Upper lobe of left lung (tissue), 6 donors: ENCODE measurements around the gene HTR1D. TPM values are rescaled to one million over a fixed set of nuclear protein-coding genes. Genes with fewer than 3 reads are reported as not detected.
"Not testable (repeated sequence)": the region's sequence is repeated elsewhere in the genome, so short reads cannot be mapped to it uniquely, and the experiment has no call there.

Source experiments
- ATAC-seq, 2 donors: fragments of 200-7000 bp; cut with Tn5 transposase; one replicate each; pipeline ENCODE4 v1.9.1; 2022; ENCODE audit warnings: mild to moderate bottlenecking in 2 of 2, moderate library complexity in 2 of 2; ENCODE audit not compliant: low FRiP score in 2 of 2
- DNase-seq, 2 donors: peaks; one replicate each; pipeline ENCODE4 v3.0.0-alpha.2; 2019 to 2020
- H3K27ac ChIP-seq, 4 donors: fragments of 200-600 bp; sonication (generic); one replicate each; pipeline ENCODE4 v1.5.1; 2016 to 2019
- H3K27me3 ChIP-seq, 4 donors: fragments of 200-600 bp; sonication (generic); one replicate each; pipeline ENCODE4 v1.5.1; 2017 to 2019
- H3K36me3 ChIP-seq, 4 donors: fragments of 200-600 bp; sonication (generic); one replicate each; pipeline ENCODE4 v1.5.1; 2016 to 2019
- H3K4me1 ChIP-seq, 4 donors: fragments of 200-600 bp; sonication (generic); one replicate each; pipeline ENCODE4 v1.5.1; 2018 to 2019
- H3K4me3 ChIP-seq, 4 donors: fragments of 200-600 bp; sonication (generic); one replicate each; pipeline ENCODE4 v1.5.1; 2017 to 2019; ENCODE audit warnings: mild to moderate bottlenecking in 2 of 4, moderate library complexity in 1 of 4
- H3K9me3 ChIP-seq, 4 donors: fragments of 200-600 bp; sonication (generic); one replicate each; pipeline ENCODE4 v1.5.1; 2018 to 2019
- CTCF ChIP-seq, 6 experiments: fragments of 450-650 bp in 4 of 6; fragments of 200-600 bp in 2 of 6; sonication (generic) in 2 of 6; IDR thresholded peaks; one replicate each; pipeline ENCODE4 v1.5.1; 2016 to 2019; ENCODE audit warnings: antibody characterized with exemption in 6 of 6
- EP300 ChIP-seq, 4 donors: sonication (generic); formaldehyde crosslinking; IDR thresholded peaks; one replicate each; pipeline ENCODE4 v1.5.1; 2017; ENCODE audit warnings: antibody characterized with exemption in 4 of 4, control low read depth in 2 of 4
- POLR2A ChIP-seq, 4 donors: fragments of 450-650 bp; IDR thresholded peaks; one replicate each; pipeline ENCODE4 v1.5.1; 2016 to 2017; ENCODE audit warnings: antibody characterized with exemption in 4 of 4, mild to moderate bottlenecking in 2 of 4
- POLR2AphosphoS5 ChIP-seq, 2 donors: sonication (generic); formaldehyde crosslinking; IDR thresholded peaks; one replicate each; pipeline ENCODE4 v1.5.1; 2017; ENCODE audit warnings: antibody characterized with exemption in 2 of 2
- WGBS, 2 donors: methylation state at CpG; one replicate each; pipeline ENCODE4 v1.1.5; 2017 to 2018; 5-methylcytosine and 5-hydroxymethylcytosine counted together
- total RNA-seq, 6 donors: library from RNA; depleted of rRNA in 4 of 6; stranded (reverse); fragments of >200 nt in 4 of 6; gene quantifications; one replicate each; pipeline versions ENCODE4 v1.1.0 to v1.2.1, GENCODE V29; 2016 to 2021
- donor health status: DM: no; HTN: no; CAD: no; lungs with moderate emphysema.
- donor health status: DM: no; HTN: yes; CAD: no; lungs with severe emphysema.

Gene HTR1D
- total RNA-seq, 6 donors from 2014 or later: 0.20 to 0.51 (median 0.46) TPM; not detected in 3

DNA sequence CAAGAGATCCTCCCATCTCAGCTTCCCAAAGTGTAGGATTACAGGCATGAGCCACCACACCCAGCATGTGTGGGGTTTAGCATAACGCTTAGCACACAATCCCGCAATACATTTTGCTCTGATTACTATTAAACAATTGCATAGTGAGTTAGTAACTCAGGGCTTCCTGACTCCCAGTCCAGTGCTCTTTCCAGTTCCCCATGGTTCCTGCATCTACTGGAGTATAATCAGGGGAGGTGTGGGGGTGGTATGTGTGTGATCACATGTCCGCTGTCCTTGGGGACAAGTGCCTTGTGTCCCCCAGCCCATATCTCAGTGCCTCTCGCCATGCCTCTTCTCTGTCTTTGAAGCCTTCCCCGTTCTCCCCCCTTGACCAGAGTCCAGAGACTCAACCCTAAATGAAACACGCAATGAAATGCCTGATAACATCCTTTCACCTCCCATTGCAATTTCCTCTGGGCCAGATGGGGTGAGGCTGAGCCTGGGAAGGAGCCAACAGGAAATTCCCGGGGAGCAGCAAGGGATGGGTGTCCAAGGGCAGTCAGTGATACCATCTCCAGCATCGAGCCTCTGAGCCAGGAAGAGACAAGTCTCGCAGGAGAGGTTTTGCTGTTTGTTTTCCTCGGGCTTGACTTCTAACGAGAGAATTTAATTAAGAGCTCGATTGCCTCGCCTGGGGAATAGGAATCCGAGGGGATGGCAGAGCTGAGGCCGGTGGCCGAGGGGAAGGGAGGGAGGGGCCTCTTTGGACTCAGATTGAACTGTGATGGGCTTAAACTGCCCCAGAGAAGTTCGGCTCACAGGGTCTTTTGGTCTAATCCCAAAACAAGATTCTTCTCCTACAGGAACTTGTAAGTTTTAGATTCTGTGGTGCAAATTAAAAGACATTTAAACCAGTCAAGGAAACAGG, 7.7 kb upstream of the HTR1D start:
- Histone ChIP-seq H3K4me1 (peaks cover 0 to 9% (median 0%) of the 10 kb centered on the region in 4 donors), H3K27ac (peak overlapping the region in 2 of 4 donors; percentile 35 to 76), H3K27me3 (no peaks in the 10 kb centered on the region), H3K4me3 (no peak overlapping the region), H3K9me3 (no peaks in the 10 kb centered on the region), H3K36me3 (no peaks in the 10 kb centered on the region)
- ATAC-seq (peak; percentile 29 to 44), DNase-seq (no peak)
- 36 to 37% methylated on average over 17 of the region's 17 CpGs for WGBS, 2 donors
- TF ChIP-seq EP300 (IDR thresholded peaks at IDR 0.05) (no peak), POLR2AphosphoS5 (IDR thresholded peaks at IDR 0.05) (peak; percentile 26 to 39)

- H3K27me3 ChIP-seq, H3K4me1 ChIP-seq, H3K36me3 ChIP-seq, H3K9me3 ChIP-seq, ATAC-seq, DNase-seq, H3K4me3 ChIP-seq, H3K27ac ChIP-seq: not testable (repeated sequence)
- 78 to 88% methylated on average over 6 of the region's 6 CpGs for WGBS, 2 donors
Measured at GRCh38 chr1:23223963-23224362, 6.7 kb upstream of the HTR1D start.

- not testable (repeated sequence) for DNase-seq, H3K4me3 ChIP-seq, H3K36me3 ChIP-seq, H3K4me1 ChIP-seq, ATAC-seq, H3K27ac ChIP-seq, H3K9me3 ChIP-seq, H3K27me3 ChIP-seq
- 53 to 55% methylated on average over 1 of the region's 1 CpG for WGBS, 2 donors
Measured at GRCh38 chr1:23223490-23223951, 6.2 kb upstream of the HTR1D start.

GRCh38 chr1:23222742-23223141, 5.4 kb upstream of the HTR1D start:
- DNase-seq: no peak
- H3K27ac ChIP-seq: no peak overlapping the region
- WGBS, 2 donors: 89 to 90% methylated on average over 3 of the region's 3 CpGs
- H3K4me1 ChIP-seq: peaks cover 0 to 9% (median under 1%) of the 10 kb centered on the region in 4 donors
- H3K9me3 ChIP-seq: no peaks in the 10 kb centered on the region
- peaks cover 0 to 6% (median under 1%) of the 10 kb centered on the region in 4 donors for H3K27me3 ChIP-seq
- no peak overlapping the region for H3K4me3 ChIP-seq
- no peaks in the 10 kb centered on the region for H3K36me3 ChIP-seq
- TF ChIP-seq POLR2AphosphoS5 (IDR thresholded peaks at IDR 0.05) (no peak), POLR2A (IDR thresholded peaks at IDR 0.05) (no peak), EP300 (IDR thresholded peaks at IDR 0.05) (no peak)
- no peak for ATAC-seq

GRCh38 chr1:23222331-23222730, 5.0 kb upstream of the HTR1D start:
- no peaks in the 10 kb centered on the region for H3K9me3 ChIP-seq
- no peak overlapping the region for H3K27ac ChIP-seq
- ATAC-seq: no peak
- H3K36me3 ChIP-seq: no peaks in the 10 kb centered on the region
- TF ChIP-seq CTCF (IDR thresholded peaks at IDR 0.05): no peak
- no peak for TF ChIP-seq POLR2AphosphoS5 (IDR thresholded peaks at IDR 0.05)
- TF ChIP-seq EP300 (IDR thresholded peaks at IDR 0.05): no peak
- no peak for TF ChIP-seq POLR2A (IDR thresholded peaks at IDR 0.05)
- WGBS, 2 donors: 81 to 92% methylated on average over 2 of the region's 2 CpGs
- no peak overlapping the region for H3K4me3 ChIP-seq
- H3K27me3 ChIP-seq: peaks cover 0 to 10% (median 2%) of the 10 kb centered on the region in 4 donors
- peaks cover 3 to 13% (median 4%) of the 10 kb centered on the region in 4 donors for H3K4me1 ChIP-seq
- DNase-seq: no peak

- WGBS, 2 donors: 75 to 81% methylated on average over 2 of the region's 2 CpGs
- no peak for ATAC-seq
- H3K27me3 ChIP-seq: peaks cover 0 to 18% (median 11%) of the 10 kb centered on the region in 4 donors
Measured at GRCh38 chr1:23221107-23221506, 3.8 kb upstream of the HTR1D start.

More at GRCh38 chr1:23221107-23221506, 3.8 kb upstream of the HTR1D start:
- DNase-seq: no peak
- Histone ChIP-seq H3K9me3 (no peaks in the 10 kb centered on the region), H3K27ac (no peak overlapping the region), H3K4me3 (no peak overlapping the region), H3K4me1 (peaks cover 12 to 19% (median 16%) of the 10 kb centered on the region in 4 donors), H3K36me3 (no peaks in the 10 kb centered on the region)
- no peak for TF ChIP-seq CTCF (IDR thresholded peaks at IDR 0.05)
- TF ChIP-seq EP300 (IDR thresholded peaks at IDR 0.05): no peak
- no peak for TF ChIP-seq POLR2AphosphoS5 (IDR thresholded peaks at IDR 0.05)
- no peak for TF ChIP-seq POLR2A (IDR thresholded peaks at IDR 0.05)
